ENCODE measurements around the gene TCF7L1. TPM values are rescaled to one million over a fixed set of nuclear protein-coding genes. Genes with fewer than 3 reads are reported as not detected.

Gene TCF7L1
- total and polyA plus RNA-seq, 2 of the 13 experiments (the other 11 are each of a cell fraction or from before 2014, with no cell fraction given), result 0.04 to 0.15 TPM

DNA sequence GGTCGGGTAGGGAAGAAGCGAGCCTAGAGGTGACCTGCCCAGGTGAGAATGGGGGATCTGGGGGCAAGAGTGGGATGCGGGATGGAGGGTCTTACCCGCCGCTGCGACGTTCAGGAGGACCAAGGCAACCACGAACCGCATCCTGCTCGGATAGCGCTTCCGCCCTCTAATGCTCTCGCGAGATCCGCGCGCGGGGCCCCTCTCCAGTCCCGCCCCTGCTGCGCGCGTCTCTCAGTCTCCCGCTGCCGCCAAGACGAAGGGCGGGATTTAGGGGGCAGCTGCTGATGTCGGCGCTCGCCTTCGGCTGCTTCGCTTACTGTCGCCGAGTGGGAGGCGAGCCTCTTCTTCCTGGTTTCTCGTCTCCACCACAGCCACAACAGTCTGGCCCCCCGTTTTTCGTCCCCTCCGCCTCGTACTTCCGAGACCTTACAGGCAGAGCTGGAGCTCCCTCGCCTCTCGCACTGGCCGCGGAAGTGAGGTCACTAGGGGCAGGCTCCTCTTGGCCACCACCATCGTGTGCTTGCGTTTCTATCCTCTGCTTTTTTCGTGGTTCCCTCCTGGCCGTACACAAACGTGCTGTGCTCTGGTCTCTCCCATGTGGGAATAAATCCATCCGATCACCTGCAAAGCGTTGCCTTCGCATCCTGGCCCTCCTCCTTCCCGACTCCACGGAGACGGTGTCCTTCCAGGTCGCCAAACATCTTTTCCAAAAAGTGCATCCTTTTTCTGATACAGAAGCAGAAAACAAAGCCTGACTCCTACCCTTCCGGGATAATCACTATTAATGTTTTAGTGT is 194.8 kb downstream of the TCF7L1 start, which contains the start of gene TGOLN2 (continued):
- TF ChIP-seq NFIC (IDR thresholded peaks at IDR 0.05; ENCODE audit: low read length), result peak; percentile 73; the same call in 1 of the 2 replicates
- TF ChIP-seq EED (CRISPR knock-in tag; IDR thresholded peaks at IDR 0.05), result peak; percentile 93; the same call in 1 of the 2 replicates
- peak; percentile 37 for TF ChIP-seq FOSL2 (CRISPR knock-in tag; IDR thresholded peaks at IDR 0.05)
- no peak; the same call in 1 of the 2 replicates for TF ChIP-seq NCOR1 (IDR thresholded peaks at IDR 0.05; ENCODE audit: borderline replicate concordance, low read length)
- TF ChIP-seq CBFB (CRISPR knock-in tag; IDR thresholded peaks at IDR 0.05), result peak; percentile 89
- no peak for TF ChIP-seq HCFC1 (IDR thresholded peaks at IDR 0.05; ENCODE audit: low read depth, low read length)
- TF ChIP-seq ZNF264 (CRISPR knock-in tag; IDR thresholded peaks at IDR 0.05), result peak; percentile 92
- TF ChIP-seq, protein P1, sequence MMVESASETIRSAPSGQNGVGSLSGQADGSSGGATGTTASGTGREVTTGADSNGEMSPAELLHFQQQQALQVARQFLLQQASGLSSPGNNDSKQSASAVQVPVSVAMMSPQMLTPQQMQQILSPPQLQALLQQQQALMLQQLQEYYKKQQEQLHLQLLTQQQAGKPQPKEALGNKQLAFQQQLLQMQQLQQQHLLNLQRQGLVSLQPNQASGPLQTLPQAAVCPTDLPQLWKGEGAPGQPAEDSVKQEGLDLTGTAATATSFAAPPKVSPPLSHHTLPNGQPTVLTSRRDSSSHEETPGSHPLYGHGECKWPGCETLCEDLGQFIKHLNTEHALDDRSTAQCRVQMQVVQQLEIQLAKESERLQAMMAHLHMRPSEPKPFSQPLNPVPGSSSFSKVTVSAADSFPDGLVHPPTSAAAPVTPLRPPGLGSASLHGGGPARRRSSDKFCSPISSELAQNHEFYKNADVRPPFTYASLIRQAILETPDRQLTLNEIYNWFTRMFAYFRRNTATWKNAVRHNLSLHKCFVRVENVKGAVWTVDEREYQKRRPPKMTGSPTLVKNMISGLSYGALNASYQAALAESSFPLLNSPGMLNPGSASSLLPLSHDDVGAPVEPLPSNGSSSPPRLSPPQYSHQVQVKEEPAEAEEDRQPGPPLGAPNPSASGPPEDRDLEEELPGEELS (CRISPR knock-in tag; IDR thresholded peaks at IDR 0.05), result peak; percentile 75
- 0 out of 2 replicates have a peak, but pooled peaks have one; percentile 67 for TF ChIP-seq SNAPC5 (CRISPR knock-in tag; IDR thresholded peaks at IDR 0.05; ENCODE audit: borderline replicate concordance)
- TF ChIP-seq, protein P2, sequence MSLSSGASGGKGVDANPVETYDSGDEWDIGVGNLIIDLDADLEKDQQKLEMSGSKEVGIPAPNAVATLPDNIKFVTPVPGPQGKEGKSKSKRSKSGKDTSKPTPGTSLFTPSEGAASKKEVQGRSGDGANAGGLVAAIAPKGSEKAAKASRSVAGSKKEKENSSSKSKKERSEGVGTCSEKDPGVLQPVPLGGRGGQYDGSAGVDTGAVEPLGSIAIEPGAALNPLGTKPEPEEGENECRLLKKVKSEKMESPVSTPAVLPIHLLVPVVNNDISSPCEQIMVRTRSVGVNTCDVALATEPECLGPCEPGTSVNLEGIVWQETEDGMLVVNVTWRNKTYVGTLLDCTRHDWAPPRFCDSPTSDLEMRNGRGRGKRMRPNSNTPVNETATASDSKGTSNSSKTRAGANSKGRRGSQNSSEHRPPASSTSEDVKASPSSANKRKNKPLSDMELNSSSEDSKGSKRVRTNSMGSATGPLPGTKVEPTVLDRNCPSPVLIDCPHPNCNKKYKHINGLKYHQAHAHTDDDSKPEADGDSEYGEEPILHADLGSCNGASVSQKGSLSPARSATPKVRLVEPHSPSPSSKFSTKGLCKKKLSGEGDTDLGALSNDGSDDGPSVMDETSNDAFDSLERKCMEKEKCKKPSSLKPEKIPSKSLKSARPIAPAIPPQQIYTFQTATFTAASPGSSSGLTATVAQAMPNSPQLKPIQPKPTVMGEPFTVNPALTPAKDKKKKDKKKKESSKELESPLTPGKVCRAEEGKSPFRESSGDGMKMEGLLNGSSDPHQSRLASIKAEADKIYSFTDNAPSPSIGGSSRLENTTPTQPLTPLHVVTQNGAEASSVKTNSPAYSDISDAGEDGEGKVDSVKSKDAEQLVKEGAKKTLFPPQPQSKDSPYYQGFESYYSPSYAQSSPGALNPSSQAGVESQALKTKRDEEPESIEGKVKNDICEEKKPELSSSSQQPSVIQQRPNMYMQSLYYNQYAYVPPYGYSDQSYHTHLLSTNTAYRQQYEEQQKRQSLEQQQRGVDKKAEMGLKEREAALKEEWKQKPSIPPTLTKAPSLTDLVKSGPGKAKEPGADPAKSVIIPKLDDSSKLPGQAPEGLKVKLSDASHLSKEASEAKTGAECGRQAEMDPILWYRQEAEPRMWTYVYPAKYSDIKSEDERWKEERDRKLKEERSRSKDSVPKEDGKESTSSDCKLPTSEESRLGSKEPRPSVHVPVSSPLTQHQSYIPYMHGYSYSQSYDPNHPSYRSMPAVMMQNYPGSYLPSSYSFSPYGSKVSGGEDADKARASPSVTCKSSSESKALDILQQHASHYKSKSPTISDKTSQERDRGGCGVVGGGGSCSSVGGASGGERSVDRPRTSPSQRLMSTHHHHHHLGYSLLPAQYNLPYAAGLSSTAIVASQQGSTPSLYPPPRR (CRISPR knock-in tag; IDR thresholded peaks at IDR 0.05; ENCODE audit: borderline replicate concordance), result peak; percentile 80
- no peak; the same call in 1 of the 2 replicates for TF ChIP-seq RBAK (CRISPR knock-in tag; IDR thresholded peaks at IDR 0.05)
- TF ChIP-seq, protein P3, sequence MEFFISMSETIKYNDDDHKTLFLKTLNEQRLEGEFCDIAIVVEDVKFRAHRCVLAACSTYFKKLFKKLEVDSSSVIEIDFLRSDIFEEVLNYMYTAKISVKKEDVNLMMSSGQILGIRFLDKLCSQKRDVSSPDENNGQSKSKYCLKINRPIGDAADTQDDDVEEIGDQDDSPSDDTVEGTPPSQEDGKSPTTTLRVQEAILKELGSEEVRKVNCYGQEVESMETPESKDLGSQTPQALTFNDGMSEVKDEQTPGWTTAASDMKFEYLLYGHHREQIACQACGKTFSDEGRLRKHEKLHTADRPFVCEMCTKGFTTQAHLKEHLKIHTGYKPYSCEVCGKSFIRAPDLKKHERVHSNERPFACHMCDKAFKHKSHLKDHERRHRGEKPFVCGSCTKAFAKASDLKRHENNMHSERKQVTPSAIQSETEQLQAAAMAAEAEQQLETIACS (CRISPR knock-in tag; IDR thresholded peaks at IDR 0.05), result no peak; the same call in 1 of the 2 replicates
- peak; percentile 96 for TF ChIP-seq BORCS8-MEF2B (CRISPR knock-in tag; IDR thresholded peaks at IDR 0.05)
- TF ChIP-seq ZNF496 (CRISPR knock-in tag; IDR thresholded peaks at IDR 0.05; ENCODE audit: insufficient replicate concordance), result no peak
- peak; percentile 52; the same call in 1 of the 2 replicates for TF ChIP-seq ATAD3A (CRISPR knock-in tag; IDR thresholded peaks at IDR 0.05)
- peak; percentile 92; the same call in 1 of the 2 replicates for TF ChIP-seq HOXA5 (CRISPR knock-in tag; IDR thresholded peaks at IDR 0.05)
- TF ChIP-seq ZNF556 (CRISPR knock-in tag; IDR thresholded peaks at IDR 0.05; ENCODE audit: borderline replicate concordance), result peak; percentile 97
- TF ChIP-seq, protein P4, sequence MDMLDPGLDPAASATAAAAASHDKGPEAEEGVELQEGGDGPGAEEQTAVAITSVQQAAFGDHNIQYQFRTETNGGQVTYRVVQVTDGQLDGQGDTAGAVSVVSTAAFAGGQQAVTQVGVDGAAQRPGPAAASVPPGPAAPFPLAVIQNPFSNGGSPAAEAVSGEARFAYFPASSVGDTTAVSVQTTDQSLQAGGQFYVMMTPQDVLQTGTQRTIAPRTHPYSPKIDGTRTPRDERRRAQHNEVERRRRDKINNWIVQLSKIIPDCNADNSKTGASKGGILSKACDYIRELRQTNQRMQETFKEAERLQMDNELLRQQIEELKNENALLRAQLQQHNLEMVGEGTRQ (IDR thresholded peaks at IDR 0.05; ENCODE audit: low read depth, low read length), result no peak
- TF ChIP-seq, protein P4 (CRISPR knock-in tag; IDR thresholded peaks at IDR 0.05; ENCODE audit: borderline replicate concordance), result peak; percentile 28; the same call in 1 of the 2 replicates

Data from HepG2 (cell line).